Hepatocyte (in vitro differentiated cells): ENCODE results near the gene LMX1B.

ENCODE experiments used
- EZH2 ChIP-seq: fragments of 200-600 bp; sonication (generic); IDR thresholded peaks from 2 replicates; pipeline ENCODE4 v1.6.1; 2016; ENCODE audit warnings: antibody characterized with exemption, mild to moderate bottlenecking, borderline replicate concordance
- EZH2phosphoT487 ChIP-seq: fragments of 200-600 bp; sonication (generic); IDR thresholded peaks from one replicate; pipeline ENCODE4 v1.6.1; 2018; ENCODE audit warnings: antibody characterized with exemption, mild to moderate bottlenecking, low read depth, moderate library complexity; ENCODE audit not compliant: unreplicated experiment, severe bottlenecking
- TF ChIP-seq, protein P1 (sequence below): fragments of 200-600 bp; sonication (generic); IDR thresholded peaks from 2 replicates; pipeline ENCODE4 v1.5.1; 2016; ENCODE audit warnings: antibody characterized with exemption, mild to moderate bottlenecking; ENCODE audit not compliant: poor library complexity

DNA sequence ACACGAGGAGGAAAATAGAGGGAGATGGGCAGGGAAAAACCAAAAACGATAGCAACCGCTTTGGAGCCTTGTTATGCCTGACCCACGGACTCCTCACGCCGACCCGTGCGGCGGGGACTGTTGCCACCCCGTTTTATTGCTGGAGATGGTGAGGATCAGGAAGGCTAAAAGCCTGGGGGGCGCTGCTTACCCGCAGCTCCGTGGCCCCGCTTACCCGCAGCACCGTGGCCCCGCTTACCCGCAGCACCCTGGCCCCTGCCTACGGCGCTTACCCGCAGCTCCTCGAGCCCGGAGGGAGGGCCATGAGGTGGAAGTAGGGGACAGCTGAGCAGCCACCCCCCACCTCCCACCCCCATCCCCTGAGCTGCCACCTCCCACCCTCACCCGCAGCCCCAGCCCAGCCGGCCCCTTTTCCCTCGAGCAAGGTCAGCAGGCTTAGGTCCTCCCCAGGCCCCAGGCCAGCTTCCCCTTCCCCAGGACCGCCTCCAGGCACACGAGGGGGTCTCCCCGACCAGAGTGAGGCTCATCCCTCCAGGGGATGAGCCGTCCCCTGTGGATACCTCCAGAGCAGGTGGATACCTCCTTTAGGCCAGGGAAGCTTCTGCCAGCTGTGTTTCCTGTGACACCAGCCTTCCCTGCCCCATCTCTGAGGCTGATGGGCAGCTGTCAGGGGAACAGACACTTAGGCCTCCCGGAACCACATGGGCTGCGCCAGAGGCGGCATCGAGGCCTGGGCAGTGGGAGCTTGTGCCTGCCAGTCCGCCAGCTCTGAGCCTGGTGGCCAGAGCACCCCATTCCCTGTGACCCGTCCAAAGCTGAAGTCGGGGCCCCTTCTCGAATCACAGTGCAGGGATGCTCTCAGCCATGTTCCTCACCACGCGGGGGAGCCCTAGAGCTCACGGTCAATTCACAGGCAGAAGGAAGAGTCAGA, 92.3 kb downstream of the LMX1B start:
- TF ChIP-seq, protein P1, sequence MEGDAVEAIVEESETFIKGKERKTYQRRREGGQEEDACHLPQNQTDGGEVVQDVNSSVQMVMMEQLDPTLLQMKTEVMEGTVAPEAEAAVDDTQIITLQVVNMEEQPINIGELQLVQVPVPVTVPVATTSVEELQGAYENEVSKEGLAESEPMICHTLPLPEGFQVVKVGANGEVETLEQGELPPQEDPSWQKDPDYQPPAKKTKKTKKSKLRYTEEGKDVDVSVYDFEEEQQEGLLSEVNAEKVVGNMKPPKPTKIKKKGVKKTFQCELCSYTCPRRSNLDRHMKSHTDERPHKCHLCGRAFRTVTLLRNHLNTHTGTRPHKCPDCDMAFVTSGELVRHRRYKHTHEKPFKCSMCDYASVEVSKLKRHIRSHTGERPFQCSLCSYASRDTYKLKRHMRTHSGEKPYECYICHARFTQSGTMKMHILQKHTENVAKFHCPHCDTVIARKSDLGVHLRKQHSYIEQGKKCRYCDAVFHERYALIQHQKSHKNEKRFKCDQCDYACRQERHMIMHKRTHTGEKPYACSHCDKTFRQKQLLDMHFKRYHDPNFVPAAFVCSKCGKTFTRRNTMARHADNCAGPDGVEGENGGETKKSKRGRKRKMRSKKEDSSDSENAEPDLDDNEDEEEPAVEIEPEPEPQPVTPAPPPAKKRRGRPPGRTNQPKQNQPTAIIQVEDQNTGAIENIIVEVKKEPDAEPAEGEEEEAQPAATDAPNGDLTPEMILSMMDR = peak; percentile 46
- TF ChIP-seq EZH2 (no peak), EZH2phosphoT487 (no peak)
